Activated CD8-positive, alpha-beta T cell treated with anti-CD3 and anti-CD28 coated beads, Interleukin-2, amount 10 ng/mL, durations not matched to agents 7 days and 5 days (primary cell): ENCODE data around the gene EFNA5. TPM values are rescaled to one million over a fixed set of nuclear protein-coding genes. Genes with fewer than 3 reads are reported as not detected.

ENCODE experiments used
- ATAC-seq: fragments of 150-1000 bp; cut with Tn5 transposase; one replicate; pipeline ENCODE4 v1.10.0; 2021; ENCODE audit warnings: moderate library complexity
- CTCF ChIA-PET: fragments of 350-600 bp; sonication (Branson Sonifier 250); formaldehyde crosslinking; loops from one replicate; lab custom pipeline; 2021; ENCODE audit warnings: antibody characterized with exemption; lab: Charles Lee
- POLR2A ChIA-PET: fragments of 350-600 bp; sonication (Branson Sonifier 250); formaldehyde crosslinking; loops from one replicate; lab custom pipeline; 2021; ENCODE audit warnings: antibody characterized with exemption; lab: Charles Lee
- DNase-seq: peaks from one replicate; pipeline ENCODE4 v3.0.0-alpha.2; 2020
- H3K27ac Mint-ChIP-seq: one replicate; pipeline ENCODE4 v1.8.0; 2021; ENCODE audit warnings: mild to moderate bottlenecking, mixed read lengths
- H3K27me3 Mint-ChIP-seq: one replicate; pipeline ENCODE4 v1.8.0; 2021; ENCODE audit warnings: low read depth, mixed read lengths
- H3K36me3 Mint-ChIP-seq: one replicate; pipeline ENCODE4 v1.8.0; 2021; ENCODE audit warnings: low read depth, mixed read lengths
- H3K4me1 Mint-ChIP-seq: one replicate; pipeline ENCODE4 v1.8.0; 2021; ENCODE audit warnings: low read depth, mixed read lengths
- H3K4me3 Mint-ChIP-seq: one replicate; pipeline ENCODE4 v1.8.0; 2021; ENCODE audit warnings: mild to moderate bottlenecking, mixed read lengths
- H3K9me3 Mint-ChIP-seq: one replicate; pipeline ENCODE4 v1.8.0; 2022; ENCODE audit warnings: mixed read lengths; ENCODE audit not compliant: insufficient read depth
- total RNA-seq, 2 experiments: library from RNA; stranded (reverse); gene quantifications; one replicate each; pipeline ENCODE4 v1.2.3, GENCODE V29; 2021

EFNA5 gene
- total RNA-seq, 2 experiments from 2014 or later: not detected

DNA sequence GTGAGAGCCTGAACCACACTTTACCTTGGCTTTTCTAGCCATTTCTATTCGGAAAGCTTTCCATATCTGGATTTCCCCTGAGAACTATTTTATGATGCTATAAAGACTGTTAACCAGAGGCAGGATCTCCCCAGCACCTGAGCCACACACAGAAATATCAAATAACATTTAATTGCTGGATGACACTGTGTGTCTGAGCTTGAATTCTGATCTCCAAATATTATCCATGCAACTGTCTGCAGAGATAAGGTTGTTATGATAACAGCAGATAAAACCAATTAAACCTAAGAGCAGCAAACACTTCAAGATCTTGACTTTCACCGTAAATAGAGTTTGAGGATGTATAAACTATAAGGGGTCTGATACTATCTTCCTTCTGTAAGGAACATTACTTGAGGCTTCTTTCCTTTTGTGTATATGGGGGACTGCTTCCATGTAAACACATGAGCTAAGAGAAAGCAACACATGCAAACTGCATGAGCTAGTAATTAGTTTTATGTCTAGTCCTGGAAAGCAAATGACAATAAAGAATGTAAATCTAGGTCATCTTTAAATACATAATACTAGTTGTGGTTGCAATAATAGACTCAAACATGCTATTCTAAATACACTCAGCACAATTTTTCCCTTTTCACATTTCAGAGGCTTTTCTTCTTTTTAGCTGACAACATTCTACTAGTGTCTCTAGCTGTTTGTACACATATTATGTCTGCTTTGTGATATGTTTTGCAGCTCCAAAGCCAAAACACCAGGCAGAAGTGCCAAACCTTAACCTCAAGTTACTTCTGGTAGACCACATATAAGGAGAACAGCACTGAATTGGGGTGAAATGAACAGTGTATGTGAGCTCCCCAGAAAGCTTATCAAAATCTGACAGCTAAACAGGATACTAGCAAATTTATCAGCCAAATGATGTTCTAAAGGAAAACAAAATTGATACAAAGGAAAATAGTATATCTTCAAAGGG is 136.5 kb downstream of the EFNA5 start:
- Mint-ChIP-seq H3K4me3 (no peak overlapping the region), H3K27ac (no peak overlapping the region), H3K9me3 (no peaks in the 10 kb centered on the region), H3K36me3 (no peaks in the 10 kb centered on the region), H3K27me3 (peaks cover 2% of the 10 kb centered on the region), H3K4me1 (no peaks in the 10 kb centered on the region)
- DNase-seq (no peak), ATAC-seq (no peak)
- POLR2A ChIA-PET: no interaction called here
- CTCF ChIA-PET: no interaction called here

DNA sequence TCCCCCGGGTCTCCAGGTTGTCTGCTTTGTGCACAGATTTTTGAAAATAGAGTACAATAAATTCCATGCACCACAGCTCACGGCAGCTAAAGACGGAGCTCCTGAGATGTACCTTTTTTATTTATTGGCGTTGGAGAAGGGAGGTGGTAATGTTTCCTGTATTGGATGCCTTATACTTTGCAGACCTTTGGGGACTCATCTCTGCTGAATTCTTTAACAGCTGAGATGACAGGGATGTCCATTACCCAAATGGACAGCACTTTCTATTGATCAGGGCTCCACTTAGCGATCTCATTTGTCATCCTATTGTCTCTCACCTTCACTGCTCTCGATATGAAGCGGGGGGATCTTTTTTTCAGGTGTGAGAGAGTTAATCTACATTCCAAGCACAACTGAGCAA is 137.8 kb downstream of the EFNA5 start:
- DNase-seq: no peak
- Mint-ChIP-seq H3K27me3 (peaks cover 2% of the 10 kb centered on the region), H3K9me3 (no peaks in the 10 kb centered on the region), H3K27ac (no peak overlapping the region), H3K36me3 (no peaks in the 10 kb centered on the region), H3K4me3 (no peak overlapping the region), H3K4me1 (no peaks in the 10 kb centered on the region)
- POLR2A ChIA-PET: no interaction called here
- ATAC-seq: no peak
- CTCF ChIA-PET: no interaction called here

DNA sequence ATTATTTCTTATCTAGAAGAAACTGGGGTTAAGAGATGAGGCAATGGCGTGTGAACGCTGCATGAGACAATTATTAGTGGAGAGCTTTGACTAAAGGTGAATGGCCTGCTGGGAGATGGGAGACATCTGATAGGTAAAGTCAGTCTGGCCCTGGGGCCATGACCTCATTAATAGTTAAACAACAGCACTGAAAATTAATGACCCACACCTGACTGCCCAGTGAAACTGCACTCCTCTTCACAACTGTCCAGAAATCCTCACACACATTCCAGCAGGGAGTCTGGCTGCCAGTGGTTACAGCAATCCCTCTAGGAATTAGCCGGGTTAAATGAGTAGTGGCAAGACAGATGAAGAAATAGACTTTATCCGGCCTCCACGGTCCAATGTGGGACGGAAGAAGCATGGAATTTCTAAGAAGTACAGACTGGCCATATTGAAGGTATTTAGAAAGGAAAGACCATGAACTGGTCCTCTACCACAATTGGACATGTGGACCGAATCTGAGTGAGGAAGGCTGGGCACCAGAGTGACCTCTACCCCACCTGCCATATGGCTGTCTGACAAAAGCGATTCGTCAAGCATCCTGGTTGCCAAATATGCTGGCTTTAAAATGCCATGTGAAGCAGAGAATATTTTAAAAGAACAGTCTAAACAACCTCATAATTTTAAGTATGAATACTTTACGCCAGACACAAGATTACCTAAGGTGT is 138.4 kb downstream of the EFNA5 start:
- Mint-ChIP-seq H3K4me3 (no peak overlapping the region), H3K9me3 (no peaks in the 10 kb centered on the region), H3K36me3 (no peaks in the 10 kb centered on the region), H3K27me3 (peaks cover 2% of the 10 kb centered on the region), H3K27ac (no peak overlapping the region), H3K4me1 (no peaks in the 10 kb centered on the region)
- ATAC-seq: no peak
- no peak for DNase-seq
- ChIA-PET POLR2A (no interaction called here), CTCF (no interaction called here)

DNA sequence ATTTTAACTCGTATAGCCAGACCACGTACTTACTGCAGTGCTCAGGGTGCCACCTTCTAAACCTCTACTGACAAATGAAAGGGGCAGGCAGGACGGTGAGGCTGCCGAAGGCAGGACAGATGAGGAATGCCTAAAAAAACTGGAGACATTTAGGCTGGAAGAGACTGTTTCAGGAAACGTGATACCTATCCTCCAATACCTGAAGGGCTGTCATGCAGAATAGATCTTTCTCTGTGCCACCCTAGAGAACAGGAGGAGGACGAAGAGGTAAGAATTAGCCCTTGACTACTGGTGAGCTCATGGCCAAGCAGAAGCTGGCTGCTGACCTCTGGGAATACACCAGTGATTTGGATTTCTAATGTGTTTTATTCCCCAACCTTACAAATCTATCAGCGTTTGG is 139.4 kb downstream of the EFNA5 start:
- Mint-ChIP-seq H3K4me3 (no peak overlapping the region), H3K27ac (no peak overlapping the region), H3K27me3 (peaks cover 2% of the 10 kb centered on the region), H3K36me3 (no peaks in the 10 kb centered on the region), H3K4me1 (no peaks in the 10 kb centered on the region), H3K9me3 (no peaks in the 10 kb centered on the region)
- no peak for ATAC-seq
- DNase-seq: no peak
- ChIA-PET POLR2A (no interaction called here), CTCF (no interaction called here)

DNA sequence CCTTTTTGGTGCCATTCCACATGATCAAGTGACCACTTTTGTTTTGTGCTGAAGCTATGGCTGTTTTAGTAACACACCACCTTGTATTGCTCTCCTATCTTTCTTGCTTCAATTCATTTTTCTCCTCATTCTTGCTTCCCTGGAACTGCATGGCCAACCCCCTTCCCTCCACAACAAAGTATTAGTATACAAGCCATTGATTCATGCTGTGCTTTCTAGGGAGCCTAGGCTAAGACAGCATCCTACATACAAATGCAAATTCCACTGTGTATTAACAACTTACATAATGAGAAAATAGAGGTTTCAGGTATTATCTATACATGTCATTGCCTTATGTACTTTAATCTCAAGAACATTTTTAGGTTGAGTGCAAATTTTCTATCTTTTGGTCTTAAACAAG is 141.1 kb downstream of the EFNA5 start:
- Mint-ChIP-seq H3K27ac (no peak overlapping the region), H3K36me3 (no peaks in the 10 kb centered on the region), H3K4me3 (no peak overlapping the region), H3K4me1 (no peaks in the 10 kb centered on the region), H3K9me3 (no peaks in the 10 kb centered on the region), H3K27me3 (peaks cover 4% of the 10 kb centered on the region)
- ATAC-seq: no peak
- CTCF ChIA-PET: interaction anchor here (2.2 kb wide), 1 partner anchor 42 kb away, joined by 9 read pairs; no protein-coding TSS in a partner anchor
- DNase-seq: no peak
- POLR2A ChIA-PET: no interaction called here

DNA sequence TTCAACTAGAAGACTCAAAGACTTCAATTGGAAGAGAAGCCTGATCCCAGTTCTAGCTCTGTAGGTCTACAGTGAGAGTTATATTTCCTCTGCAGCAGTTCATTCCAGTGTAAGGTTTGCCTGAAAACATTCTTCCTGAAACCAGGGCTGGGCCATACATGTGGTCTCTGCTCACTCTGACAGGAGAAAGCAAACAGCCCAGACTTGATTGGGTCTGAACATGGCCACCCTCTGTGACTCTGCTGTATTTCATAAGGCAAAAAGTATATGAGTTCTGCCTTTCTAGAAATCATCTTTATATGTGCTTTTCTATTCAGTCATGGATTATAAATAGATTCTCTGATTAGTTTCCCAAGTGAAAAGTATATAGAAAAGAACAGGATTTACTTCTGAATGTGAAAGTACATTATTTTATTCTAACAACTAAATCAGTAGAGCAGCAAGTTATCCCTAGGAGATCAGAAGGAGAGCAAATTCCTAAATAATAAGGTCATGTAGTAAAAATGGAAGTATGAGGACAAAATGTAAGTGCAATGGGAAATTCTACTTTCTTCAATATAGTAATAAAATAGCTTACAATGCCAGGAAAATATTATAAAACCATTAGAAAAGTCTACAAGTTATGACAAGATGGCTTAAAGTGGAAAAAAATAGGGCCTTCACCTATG is 144.3 kb downstream of the EFNA5 start:
- ChIA-PET POLR2A (no interaction called here), CTCF (no interaction called here)
- ATAC-seq (no peak), DNase-seq (no peak)
- H3K36me3 Mint-ChIP-seq: no peaks in the 10 kb centered on the region
- no peak overlapping the region for H3K27ac Mint-ChIP-seq
- H3K4me3 Mint-ChIP-seq: no peak overlapping the region
- no peaks in the 10 kb centered on the region for H3K9me3 Mint-ChIP-seq
- H3K4me1 Mint-ChIP-seq: no peaks in the 10 kb centered on the region
- H3K27me3 Mint-ChIP-seq: peaks cover 8% of the 10 kb centered on the region

DNA sequence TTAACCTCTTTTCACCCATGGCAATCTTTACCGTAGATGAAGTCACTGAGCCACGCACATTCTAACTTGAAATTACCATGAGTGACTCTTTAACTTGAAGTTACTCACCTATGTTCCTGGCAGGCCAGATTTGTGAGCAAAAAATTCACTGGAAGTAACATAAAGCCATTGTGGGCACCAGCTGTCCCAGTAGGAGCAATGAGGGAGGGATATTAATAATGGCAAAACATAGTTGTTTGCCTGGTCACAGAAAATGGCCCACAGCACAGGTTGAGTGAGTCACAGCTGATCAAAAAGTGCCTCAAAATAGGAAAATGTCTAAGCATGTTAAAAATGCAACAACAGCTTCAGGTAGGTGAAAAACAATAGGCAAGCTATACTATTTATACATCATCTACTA is 146.6 kb downstream of the EFNA5 start:
- no peak overlapping the region for H3K27ac Mint-ChIP-seq
- H3K9me3 Mint-ChIP-seq: no peaks in the 10 kb centered on the region
- POLR2A ChIA-PET: no interaction called here
- CTCF ChIA-PET: interaction anchor here (0.6 kb wide), 1 partner anchor 1525 kb away, joined by 3 read pairs; no protein-coding TSS in a partner anchor
- no peak for ATAC-seq
- H3K4me3 Mint-ChIP-seq: no peak overlapping the region
- H3K36me3 Mint-ChIP-seq: no peaks in the 10 kb centered on the region
- peaks cover 6% of the 10 kb centered on the region for H3K27me3 Mint-ChIP-seq
- no peak for DNase-seq
- no peaks in the 10 kb centered on the region for H3K4me1 Mint-ChIP-seq

DNA sequence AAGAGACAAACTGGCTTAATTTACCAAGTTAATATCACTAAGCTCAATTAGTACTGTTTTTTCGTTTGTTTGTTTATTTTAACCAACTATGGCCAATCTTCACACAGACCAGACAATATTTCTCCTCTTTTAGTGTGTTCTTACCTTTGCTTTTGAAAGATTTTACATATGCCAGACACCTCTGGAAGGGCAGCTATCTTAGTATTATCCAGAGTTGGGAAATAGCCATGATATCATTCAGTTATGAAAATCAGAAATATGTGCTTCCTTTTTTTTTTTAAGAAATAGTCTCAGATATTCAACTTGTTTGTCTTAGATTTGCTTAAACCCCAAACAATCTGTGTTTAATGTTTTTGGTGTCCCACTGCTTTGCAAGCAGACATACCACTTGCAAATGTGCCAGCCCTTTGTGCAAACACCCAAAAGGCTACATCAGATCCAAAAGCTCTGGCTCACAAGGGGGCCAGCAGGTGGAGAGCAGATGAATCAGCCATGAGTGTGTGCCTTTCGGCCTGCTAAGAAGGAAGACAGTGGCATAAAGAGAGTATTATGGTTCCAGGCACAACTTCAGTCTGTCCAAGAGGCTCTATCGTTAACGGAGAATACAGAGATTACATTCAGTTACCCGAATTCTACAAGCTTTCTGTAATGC is 147.6 kb downstream of the EFNA5 start:
- H3K4me1 Mint-ChIP-seq: no peaks in the 10 kb centered on the region
- CTCF ChIA-PET: no interaction called here
- no peaks in the 10 kb centered on the region for H3K9me3 Mint-ChIP-seq
- POLR2A ChIA-PET: no interaction called here
- H3K27ac Mint-ChIP-seq: no peak overlapping the region
- no peaks in the 10 kb centered on the region for H3K36me3 Mint-ChIP-seq
- ATAC-seq (no peak), DNase-seq (no peak)
- peaks cover 6% of the 10 kb centered on the region for H3K27me3 Mint-ChIP-seq
- no peak overlapping the region for H3K4me3 Mint-ChIP-seq

DNA sequence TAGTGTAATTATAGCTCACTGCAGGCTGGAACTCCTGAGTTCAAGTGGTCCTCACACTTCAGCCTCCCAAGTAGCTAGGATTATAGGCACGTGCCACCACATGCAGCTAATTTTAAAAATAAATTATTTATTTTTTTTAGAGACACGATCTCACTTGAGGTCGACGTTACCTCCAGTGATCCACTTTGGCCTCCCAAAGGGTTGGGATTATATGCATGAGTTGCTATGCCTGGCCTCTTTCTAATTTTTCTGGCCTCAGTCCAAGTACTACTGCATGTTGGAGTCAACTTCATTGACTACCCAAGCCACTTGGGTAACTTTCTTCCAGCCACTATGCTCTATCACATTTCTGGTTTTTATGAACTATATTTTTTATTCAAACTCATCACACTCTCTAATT is 148.3 kb downstream of the EFNA5 start:
- Mint-ChIP-seq H3K9me3 (no peaks in the 10 kb centered on the region), H3K4me3 (no peak overlapping the region), H3K27me3 (peaks cover 6% of the 10 kb centered on the region), H3K36me3 (no peaks in the 10 kb centered on the region), H3K27ac (no peak overlapping the region), H3K4me1 (no peaks in the 10 kb centered on the region)
- ChIA-PET POLR2A (no interaction called here), CTCF (no interaction called here)
- DNase-seq: no peak
- ATAC-seq: no peak

DNA sequence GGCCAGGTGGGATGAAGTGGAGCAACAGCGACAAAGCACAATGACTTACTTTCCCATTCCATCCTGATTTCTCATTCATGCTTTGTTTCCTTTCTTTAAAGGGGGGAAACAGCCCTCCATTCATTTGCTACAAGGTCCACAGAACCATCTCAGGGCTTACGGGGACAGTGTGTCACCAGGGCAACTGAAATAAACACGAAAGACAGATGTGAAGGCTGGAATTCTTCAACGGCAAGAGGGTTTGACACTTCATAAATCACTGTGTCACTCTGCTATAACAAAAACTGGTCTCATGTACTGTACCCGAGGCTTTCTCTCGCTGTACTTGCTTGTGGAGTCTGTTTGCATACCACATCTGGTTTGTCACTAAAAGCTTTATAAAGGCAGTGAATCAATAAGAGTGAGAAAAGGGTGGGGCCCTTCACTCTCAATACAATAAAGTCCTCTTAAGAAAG is 150.8 kb downstream of the EFNA5 start:
- no peaks in the 10 kb centered on the region for H3K9me3 Mint-ChIP-seq
- H3K27me3 Mint-ChIP-seq: peaks cover 4% of the 10 kb centered on the region
- H3K4me1 Mint-ChIP-seq: no peaks in the 10 kb centered on the region
- ChIA-PET CTCF (interaction anchor here (1.1 kb wide), 1 partner anchor 52 kb away, joined by 4 read pairs; no protein-coding TSS in a partner anchor), POLR2A (no interaction called here)
- H3K27ac Mint-ChIP-seq: no peak overlapping the region
- no peak for DNase-seq
- no peaks in the 10 kb centered on the region for H3K36me3 Mint-ChIP-seq
- H3K4me3 Mint-ChIP-seq: no peak overlapping the region
- ATAC-seq: no peak

DNA sequence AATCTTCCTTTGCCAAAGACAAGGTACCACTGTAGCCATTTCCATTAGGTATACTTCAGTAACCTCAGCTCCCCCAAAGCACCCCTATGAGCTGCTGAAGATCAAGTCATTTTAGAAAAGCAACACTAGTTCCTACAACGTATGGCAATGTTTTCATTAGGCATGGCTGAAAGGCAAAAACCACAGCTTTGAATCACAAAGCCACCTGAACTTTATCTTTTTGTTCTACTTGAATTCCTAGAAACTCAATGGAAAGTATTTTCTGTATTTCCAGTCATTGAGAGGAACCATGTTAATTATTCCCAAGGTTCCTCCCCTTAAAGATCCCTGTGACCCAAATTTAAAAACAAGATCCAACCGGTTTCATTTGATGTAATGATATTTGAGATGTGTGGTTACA is 152.1 kb downstream of the EFNA5 start:
- ChIA-PET POLR2A (no interaction called here), CTCF (no interaction called here)
- ATAC-seq (no peak), DNase-seq (no peak)
- peaks cover 5% of the 10 kb centered on the region for H3K27me3 Mint-ChIP-seq
- H3K4me3 Mint-ChIP-seq: no peak overlapping the region
- no peaks in the 10 kb centered on the region for H3K4me1 Mint-ChIP-seq
- H3K27ac Mint-ChIP-seq: no peak overlapping the region
- no peaks in the 10 kb centered on the region for H3K36me3 Mint-ChIP-seq
- H3K9me3 Mint-ChIP-seq: no peaks in the 10 kb centered on the region
